Panc1 (cell line): ENCODE data around the gene POLR3A.

ENCODE experiments used
- POLR2AphosphoS5 ChIP-seq: IDR thresholded peaks from 2 replicates; pipeline ENCODE4 v1.6.1; 2012; ENCODE audit warnings: mild to moderate bottlenecking, low read depth, low read length, moderate library complexity
- SIN3A ChIP-seq: IDR thresholded peaks from 2 replicates; pipeline ENCODE4 v1.6.1; 2012; ENCODE audit warnings: low read depth, mild to moderate bottlenecking, low read length, moderate library complexity, borderline replicate concordance; ENCODE audit not compliant: insufficient read depth
- TCF7L2 ChIP-seq: IDR thresholded peaks from 2 replicates; pipeline ENCODE4 v1.6.1; 2011; ENCODE audit warnings: mild to moderate bottlenecking, low read depth, low read length, inconsistent platforms
- TF ChIP-seq, protein P1 (sequence below): fragments of 450-650 bp; IDR thresholded peaks from 2 replicates; pipeline ENCODE4 v1.5.1; 2017; ENCODE audit warnings: mild to moderate bottlenecking
- TF ChIP-seq, protein P2 (sequence below), 2 experiments: IDR thresholded peaks; 2 replicates each; pipeline ENCODE4 v1.6.1; 2011 to 2012; ENCODE audit warnings: low read depth in 2 of 2, control low read depth in 1 of 2, low read length in 1 of 2, mild to moderate bottlenecking in 1 of 2, moderate library complexity in 1 of 2; ENCODE audit not compliant: insufficient read depth in 1 of 2

DNA sequence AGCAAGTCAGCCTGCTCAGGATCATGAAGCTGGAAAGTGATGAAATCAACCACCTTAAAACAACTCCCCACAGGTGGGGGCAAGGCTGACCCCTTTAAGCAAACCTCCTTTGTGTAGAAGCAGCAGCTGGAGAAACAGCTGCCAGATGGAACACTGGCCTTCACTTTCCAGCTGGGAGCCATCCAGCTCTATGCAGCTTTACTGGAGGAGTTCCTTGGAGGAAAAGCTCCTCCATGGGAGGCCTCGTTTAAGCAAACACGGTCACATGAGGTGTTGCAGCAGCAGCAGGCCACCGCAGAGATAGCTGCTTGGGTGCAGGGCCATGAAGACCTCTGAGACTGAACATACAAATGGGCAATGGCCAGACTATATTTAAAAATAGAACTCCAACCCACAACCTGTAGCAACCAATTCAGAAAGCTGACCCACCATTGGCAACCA lies 89.7 kb downstream of the POLR3A start:
- no peak for TF ChIP-seq POLR2AphosphoS5
- TF ChIP-seq, protein P1, sequence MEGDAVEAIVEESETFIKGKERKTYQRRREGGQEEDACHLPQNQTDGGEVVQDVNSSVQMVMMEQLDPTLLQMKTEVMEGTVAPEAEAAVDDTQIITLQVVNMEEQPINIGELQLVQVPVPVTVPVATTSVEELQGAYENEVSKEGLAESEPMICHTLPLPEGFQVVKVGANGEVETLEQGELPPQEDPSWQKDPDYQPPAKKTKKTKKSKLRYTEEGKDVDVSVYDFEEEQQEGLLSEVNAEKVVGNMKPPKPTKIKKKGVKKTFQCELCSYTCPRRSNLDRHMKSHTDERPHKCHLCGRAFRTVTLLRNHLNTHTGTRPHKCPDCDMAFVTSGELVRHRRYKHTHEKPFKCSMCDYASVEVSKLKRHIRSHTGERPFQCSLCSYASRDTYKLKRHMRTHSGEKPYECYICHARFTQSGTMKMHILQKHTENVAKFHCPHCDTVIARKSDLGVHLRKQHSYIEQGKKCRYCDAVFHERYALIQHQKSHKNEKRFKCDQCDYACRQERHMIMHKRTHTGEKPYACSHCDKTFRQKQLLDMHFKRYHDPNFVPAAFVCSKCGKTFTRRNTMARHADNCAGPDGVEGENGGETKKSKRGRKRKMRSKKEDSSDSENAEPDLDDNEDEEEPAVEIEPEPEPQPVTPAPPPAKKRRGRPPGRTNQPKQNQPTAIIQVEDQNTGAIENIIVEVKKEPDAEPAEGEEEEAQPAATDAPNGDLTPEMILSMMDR = no peak
- TF ChIP-seq TCF7L2 = no peak
- no peak for TF ChIP-seq SIN3A
- TF ChIP-seq, protein P2, sequence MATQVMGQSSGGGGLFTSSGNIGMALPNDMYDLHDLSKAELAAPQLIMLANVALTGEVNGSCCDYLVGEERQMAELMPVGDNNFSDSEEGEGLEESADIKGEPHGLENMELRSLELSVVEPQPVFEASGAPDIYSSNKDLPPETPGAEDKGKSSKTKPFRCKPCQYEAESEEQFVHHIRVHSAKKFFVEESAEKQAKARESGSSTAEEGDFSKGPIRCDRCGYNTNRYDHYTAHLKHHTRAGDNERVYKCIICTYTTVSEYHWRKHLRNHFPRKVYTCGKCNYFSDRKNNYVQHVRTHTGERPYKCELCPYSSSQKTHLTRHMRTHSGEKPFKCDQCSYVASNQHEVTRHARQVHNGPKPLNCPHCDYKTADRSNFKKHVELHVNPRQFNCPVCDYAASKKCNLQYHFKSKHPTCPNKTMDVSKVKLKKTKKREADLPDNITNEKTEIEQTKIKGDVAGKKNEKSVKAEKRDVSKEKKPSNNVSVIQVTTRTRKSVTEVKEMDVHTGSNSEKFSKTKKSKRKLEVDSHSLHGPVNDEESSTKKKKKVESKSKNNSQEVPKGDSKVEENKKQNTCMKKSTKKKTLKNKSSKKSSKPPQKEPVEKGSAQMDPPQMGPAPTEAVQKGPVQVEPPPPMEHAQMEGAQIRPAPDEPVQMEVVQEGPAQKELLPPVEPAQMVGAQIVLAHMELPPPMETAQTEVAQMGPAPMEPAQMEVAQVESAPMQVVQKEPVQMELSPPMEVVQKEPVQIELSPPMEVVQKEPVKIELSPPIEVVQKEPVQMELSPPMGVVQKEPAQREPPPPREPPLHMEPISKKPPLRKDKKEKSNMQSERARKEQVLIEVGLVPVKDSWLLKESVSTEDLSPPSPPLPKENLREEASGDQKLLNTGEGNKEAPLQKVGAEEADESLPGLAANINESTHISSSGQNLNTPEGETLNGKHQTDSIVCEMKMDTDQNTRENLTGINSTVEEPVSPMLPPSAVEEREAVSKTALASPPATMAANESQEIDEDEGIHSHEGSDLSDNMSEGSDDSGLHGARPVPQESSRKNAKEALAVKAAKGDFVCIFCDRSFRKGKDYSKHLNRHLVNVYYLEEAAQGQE (IDR thresholded peaks at IDR 0.05; ENCODE audit: insufficient read depth in 1 of 2, low read depth in 2 of 2, low read length in 1 of 2) = no peak
